Medulla oblongata (tissue), 1 donor: Measurements from ENCODE around the gene SLC25A21.
"Not testable (repeated sequence)": the region's sequence is repeated elsewhere in the genome, so short reads cannot be mapped to it uniquely, and the experiment has no call there.

ENCODE experiments used
- DNase-seq: peaks from one replicate; pipeline ENCODE4 v3.0.0-alpha.2; 2015; ENCODE audit errors: extremely low spot score

The SLC25A21 gene

DNA sequence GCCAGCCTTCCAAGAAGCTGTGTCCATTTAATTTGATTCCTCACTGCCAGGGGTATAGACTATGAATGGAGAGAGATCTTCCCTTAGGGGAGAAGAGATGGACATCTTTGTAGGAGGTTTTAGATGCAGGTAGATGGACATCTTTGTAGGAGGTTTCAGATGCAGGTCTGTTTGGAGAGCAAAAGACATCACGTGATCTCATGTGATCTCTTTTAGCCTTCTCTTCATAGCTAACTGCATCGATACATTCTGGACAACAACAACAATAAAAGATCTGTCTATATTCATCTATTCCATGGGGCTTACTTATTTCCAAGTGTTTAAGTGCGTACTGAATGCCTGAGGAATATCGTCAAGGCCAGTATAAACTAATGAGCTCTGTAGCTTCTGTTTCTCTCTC is 347.6 kb downstream of the SLC25A21 start:
- DNase-seq: no peak

DNA sequence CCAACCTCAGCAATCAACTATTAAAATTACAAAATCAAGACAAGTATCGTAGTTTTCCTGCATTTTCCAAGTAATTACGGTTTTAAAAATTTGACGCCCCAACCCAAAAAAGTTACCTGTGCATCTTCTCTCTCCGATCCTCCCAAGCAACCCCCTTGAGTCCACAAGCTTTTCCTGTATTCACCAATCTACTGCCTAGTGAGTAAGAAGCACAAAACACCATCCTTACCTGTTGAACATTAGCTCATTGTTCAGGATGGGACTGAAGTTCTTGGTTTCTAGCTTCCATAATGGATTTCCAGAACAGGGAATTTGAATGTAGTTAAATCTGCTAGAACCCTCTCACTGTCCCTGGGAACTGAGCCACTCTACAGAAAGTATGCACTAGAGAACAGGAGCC is 348.8 kb downstream of the SLC25A21 start:
- no peak for DNase-seq

DNA sequence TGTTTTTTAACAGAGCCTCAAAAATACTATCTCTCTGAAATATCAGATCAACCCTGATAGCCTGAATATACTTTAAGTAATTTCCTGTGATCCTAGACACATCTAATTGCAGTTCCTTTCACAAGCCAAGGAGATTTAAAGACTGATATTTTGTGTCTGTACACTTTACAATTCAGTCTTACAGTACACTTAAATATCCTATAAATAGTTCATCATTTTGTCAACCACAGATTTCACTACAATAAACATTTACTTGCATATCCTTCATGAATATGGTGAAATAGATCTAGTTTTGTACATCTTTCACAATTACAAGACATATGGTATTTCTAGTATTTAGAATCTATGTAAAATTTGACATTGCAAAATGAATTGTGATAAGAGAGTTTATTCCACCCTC is 349.7 kb downstream of the SLC25A21 start:
- no peak for DNase-seq

DNA sequence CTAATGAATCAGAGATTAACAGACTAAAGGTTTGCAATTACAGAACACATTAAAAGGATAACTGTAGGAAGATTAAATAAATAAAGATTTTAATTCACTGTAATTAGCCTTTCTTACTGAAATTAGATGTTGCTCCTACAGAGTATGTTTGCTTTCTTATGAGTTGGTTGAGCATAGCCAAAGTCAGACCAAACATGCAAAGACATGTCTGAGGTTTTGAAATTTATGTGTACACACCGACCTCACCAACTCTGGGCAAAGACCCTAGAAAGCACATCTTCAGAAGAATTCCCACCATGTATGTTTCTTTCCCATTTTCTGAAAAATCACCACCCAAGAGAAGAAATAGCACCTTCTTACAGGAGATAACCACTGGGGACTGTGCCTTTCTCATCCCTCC is 351.5 kb downstream of the SLC25A21 start:
- no peak for DNase-seq

DNA sequence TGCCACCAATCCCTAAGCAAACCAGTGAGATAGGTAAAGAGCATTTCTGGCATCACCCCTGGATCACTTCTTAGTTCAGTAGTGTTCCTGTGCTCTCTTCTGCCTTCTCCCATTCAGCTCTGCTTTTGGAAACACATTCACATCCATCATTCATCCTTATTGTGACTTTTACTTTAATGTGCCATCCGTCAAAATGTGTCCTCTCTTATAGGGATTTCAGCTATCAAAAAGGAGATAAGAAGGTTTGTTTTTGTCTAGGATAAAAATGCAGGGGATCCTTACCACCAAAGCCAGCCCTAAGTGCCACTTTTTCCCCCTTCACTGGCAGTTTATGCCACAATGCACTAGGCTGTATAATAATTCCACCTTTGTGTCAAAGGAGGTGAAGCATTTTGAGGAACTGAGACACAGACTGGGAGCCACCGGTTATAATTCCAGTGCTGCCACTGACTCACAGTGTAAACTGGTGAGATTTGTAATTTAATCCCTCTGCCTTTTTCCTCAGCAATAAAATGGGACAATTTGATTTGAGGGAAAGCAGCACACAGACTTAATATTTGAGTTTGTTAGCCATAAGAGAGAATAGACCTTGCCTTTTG is 352.2 kb downstream of the SLC25A21 start:
- no peak for DNase-seq

DNA sequence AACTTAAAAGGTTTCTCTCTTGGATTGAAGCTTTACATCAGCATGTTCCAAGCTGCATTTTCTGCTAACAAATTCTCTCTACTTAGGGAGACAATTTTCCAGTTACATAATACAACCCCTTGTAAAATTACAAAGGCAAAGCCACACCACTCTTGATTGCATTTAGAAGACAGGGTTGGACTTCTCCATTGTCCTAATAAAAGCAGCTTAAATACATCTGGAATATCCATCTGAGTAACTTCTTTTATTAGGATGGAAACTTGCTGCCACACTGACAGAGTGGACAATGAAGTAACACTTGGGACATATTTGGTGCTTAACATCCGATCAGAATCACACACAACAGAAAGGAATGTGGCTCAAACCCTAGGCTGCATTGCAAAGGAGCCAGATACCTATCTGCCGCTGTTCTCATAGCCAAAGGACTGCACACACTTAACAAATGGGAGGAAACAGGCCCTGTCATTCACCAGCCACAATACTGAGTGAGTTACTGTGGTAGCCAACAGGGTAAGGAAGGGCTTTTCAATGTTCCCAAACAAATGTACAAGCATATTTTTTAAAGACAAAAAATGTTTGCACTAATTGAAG is 353.5 kb downstream of the SLC25A21 start:
- no peak for DNase-seq

DNA sequence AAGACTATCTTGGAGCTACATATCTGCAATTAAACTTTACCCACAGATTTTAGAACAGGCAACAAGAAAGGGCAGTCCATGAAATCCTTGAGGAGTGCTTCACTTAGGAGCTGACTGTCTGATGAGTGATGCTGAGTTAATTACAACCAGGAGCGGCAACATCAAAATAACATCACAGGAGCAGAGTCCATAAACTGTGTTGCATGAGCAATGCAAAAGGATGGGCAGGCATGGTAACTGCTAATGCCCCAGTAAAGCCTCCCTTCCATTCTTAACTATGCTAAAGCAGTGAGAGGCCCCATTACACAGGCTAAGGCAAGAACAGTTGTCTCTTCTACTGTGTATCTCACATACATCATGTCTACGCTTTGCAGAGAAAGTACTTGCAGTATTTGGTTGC is 354.2 kb downstream of the SLC25A21 start:
- no peak for DNase-seq

DNA sequence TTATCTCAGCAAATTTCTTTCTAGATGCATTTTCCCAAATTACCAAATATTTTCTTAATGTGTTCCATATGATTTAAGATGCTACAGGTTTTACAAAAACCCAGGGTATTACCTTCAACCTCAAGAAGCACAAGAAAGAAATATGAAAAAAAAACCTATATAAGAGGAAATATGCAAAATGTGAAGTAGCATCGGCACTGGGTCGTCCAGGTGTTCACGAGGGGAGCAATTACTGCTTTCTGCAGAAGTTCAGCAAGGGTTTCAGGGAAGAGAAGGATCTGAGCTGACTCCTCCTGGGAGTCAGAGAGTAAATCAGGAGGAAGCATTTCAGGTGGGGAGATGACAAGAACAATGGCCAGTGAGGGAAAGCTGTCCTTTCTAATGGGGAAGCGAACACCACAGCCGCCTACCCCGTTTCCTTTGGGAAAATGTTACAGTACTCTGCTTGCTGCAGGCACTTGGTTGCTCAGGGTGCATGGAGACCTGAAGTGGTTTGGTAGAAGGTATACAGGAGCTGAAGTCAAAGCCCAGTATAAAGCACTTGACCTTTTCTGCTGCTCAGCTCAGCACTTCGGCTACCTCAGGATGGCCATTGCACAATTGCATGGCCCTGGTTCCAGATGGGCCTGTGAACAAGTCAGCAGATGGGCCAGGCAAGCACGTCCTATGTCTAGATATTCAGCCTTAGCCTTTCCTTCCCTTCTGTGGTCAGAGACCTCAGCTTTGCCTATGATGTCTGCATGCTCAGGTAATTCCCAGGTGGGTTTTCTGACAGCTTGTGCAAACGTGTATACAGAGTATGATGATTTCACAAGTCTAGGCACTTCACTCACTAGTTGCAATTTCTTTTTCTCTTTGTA is 355.1 kb downstream of the SLC25A21 start:
- no peak for DNase-seq

DNA sequence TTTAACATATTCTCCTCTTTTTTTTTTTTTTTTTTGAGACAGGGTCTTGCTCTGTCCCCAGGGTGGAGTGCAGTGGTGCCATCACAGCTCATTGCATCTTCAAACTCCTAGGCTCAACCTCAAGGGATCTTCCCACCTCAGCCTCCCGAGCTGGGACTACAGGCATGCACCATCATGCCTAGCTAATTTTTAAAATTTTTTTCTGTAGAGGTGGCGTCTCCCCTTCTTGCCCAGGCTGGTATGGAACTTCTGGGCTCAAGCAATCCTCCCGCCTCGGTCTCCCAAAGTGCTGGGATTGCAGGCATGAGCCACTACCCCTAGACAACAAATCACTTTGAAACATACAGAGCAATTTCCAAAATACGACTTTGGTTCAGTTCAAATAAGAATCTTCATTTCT is 355.9 kb downstream of the SLC25A21 start:
- DNase-seq: no peak

DNA sequence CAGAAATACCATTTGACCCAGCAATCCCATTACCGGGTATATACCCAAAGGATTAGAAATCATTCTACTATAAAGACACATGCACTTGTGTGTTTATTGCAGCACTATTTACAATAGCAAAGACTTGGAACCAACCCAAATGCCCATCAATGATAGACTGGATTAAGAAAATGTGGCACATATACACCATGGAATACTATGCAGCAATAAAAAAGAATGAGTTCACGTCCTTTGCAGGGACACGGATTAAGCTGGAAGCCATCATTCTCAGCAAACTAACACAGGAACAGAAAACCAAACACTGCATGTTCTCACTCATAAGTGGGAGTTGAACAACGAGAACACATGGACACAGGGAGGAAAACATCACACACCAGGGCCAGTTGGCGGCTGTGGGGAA is 357.6 kb downstream of the SLC25A21 start:
- not testable (repeated sequence) for DNase-seq

DNA sequence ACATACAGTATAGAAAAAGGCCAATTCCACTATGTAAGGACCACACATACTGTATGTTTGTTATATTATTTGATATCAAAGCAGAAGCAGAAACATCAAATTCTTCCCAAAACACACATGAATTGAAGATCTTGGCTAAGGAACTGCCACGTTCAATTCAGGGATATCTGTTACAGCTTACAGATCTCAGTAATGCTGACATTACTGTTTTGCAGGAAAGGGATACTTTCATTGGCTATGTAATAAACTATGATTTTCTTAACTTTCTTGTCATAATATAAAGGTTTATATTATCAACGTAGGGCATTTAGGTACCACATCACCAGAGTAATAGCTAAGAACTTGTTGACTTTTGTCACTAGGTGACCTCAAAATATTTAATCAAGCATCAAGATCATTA is 362.2 kb downstream of the SLC25A21 start:
- no peak for DNase-seq

DNA sequence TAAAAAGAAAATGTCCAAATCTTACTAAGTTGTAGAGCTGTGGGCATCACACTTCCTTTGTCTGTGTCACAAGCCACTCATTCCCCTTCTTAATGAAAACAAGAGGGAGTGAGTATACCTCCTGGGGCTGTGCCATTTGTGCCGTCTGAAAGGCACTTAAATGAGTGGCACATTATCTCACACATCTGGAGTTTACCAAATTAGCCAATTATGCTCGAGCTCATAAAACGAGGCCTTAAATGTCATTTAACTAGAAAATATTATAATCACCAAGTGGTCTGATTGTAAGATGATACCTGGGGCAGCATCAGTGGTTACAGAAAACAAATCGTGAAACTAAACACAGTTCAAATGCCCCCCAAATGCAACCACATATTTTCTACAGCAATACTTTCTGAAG is 364.7 kb downstream of the SLC25A21 start:
- no peak for DNase-seq

DNA sequence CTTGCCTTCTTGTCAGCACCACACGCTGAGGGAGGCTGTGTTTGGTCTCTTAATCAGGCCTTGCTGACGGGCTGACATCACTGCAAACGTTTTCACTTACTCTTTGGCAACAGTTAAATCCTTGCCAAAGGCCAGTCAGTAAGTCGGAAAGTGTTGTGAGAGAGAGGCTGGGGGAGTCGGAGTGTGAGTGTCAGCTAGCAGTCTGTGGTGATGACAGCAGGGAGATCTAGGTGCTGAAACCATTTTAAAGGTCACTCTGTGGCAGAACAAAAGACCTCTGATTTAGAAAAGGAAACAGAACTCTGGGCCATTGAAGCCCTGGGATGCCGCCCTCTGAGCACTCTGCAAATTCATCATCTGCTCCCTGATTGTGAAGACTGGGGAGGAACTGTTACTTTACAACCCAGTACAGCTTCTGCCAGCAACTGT is 367.3 kb downstream of the SLC25A21 start:
- peak; percentile 3 for DNase-seq

DNA sequence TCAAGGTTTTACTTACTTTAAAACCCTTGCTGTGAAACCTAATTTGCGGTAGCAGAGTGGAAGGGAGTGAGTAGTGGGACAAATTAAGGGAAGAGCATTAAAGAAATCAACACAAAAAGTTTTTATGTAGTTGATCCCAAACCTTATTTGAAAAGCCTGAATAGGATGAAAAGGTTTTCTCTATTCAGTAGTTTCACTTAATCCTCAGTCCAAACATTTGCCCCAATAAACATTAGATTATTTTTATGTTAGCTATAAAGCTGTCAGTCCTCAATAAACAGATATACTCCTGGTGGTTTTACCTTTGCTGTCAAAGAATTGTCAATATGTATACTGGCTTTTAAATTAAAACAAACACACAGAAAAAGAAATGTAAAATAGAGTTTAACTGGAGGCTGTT is 374.8 kb downstream of the SLC25A21 start:
- no peak for DNase-seq

DNA sequence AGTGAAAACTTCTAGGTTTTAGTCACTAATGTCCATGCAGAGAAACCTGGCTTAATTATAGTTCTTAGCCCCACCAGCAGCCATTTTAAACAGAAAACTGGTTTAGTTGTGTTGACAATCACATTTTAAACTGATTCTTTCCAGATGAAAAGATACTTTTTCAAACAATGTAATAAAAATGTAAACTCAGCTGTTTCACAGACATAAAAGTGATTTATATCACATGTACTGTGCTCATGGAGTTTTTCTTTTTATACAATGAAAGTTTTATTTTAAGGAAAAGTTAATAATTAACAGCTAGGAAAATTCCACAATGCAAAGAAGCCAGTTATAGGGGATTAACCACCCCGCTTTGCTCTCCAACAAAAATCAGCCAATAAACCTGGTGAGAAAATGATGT is 381.0 kb downstream of the SLC25A21 start:
- no peak for DNase-seq

DNA sequence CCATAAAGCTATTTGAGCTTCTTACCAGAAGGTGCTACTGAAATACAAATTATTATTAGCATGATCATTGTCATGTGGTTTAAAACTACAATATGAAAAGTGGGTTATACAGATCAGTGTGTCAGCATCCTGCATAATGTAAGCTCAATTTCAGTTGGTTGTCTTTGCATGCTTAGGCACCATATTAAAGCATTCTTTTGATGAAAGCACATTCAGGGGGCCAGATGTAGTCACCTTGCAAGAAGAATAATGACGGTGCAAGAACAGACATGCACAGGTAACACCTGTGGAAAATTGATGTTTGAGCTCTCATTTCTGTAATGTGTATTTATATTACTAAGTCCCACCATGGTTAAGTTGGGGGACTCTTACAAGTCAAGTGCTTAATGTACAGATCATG is 386.9 kb downstream of the SLC25A21 start:
- DNase-seq: no peak

DNA sequence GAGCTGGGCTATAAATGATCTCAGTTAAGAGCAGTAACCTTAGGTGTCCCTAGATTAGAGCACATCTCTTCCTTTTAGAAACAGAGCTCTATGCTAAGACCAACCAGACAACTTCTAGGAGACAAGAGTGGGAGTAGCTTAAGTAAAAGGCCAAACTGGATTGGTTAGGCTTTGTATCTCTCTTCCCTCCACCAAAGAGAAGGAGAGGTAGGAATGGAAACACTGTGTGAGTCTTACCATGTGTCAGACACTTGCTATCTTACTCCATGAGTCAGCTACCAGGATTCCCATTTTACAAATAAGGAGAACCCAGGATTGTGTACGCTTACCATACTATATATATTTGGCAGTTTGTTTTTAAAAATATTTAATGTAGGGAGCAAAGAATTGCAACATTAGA is 387.9 kb downstream of the SLC25A21 start:
- DNase-seq: no peak

DNA sequence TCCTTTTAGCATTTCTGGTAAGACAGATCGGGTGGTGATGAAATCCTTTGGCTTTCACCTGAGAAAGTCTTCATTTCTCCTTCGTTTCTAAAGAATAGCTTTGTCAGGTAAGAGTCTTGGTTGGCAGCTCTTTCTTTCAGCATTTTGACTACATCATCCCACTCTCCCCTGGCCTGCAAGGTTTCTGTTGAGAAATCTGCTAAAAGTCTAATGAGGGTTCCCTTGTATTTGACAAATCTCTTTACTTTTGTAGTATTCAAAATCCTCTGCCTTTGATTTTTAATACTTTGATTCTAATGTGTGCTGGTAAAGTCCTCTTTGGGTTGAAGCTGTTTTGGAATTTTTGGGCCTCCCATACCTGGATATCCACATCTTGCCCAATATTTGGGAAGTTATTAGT is 390.5 kb downstream of the SLC25A21 start:
- no peak for DNase-seq

DNA sequence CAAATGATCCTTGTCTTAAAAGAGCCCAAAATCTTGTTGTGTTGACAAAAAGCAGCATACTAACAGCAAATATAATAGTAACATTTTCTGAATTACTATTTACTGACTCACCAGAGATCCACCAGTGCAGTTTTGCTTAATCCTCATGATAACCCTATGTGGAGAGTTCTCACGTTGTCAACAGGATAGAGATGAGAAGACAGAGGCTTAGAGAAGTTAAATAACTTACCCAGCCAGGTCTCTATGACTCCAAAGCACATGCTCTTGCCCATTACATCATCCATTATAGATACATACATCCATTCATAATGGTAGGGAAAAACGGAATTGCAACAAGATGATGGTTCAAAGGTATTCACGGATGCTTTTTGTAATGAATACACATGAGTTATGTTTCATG is 398.8 kb downstream of the SLC25A21 start:
- no peak for DNase-seq

DNA sequence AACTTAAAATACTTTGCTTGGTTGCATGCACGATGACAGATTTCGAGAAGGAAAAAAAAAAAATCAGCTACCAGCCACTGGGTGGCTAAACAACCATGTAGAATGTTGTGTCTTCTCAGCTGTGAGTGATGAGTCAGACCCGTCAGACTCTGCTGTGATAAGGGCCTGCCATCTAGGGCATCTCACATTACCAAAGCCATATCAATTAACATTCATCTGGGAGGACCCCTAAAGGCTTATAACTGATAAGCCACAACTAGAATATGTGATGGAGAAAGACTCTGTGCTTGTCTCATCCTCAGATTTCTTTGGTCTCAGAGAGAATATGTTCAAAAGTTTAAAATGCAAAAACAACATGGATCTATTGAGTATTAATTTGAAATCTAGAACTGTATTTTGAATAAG is 399.3 kb downstream of the SLC25A21 start:
- DNase-seq: no peak

DNA sequence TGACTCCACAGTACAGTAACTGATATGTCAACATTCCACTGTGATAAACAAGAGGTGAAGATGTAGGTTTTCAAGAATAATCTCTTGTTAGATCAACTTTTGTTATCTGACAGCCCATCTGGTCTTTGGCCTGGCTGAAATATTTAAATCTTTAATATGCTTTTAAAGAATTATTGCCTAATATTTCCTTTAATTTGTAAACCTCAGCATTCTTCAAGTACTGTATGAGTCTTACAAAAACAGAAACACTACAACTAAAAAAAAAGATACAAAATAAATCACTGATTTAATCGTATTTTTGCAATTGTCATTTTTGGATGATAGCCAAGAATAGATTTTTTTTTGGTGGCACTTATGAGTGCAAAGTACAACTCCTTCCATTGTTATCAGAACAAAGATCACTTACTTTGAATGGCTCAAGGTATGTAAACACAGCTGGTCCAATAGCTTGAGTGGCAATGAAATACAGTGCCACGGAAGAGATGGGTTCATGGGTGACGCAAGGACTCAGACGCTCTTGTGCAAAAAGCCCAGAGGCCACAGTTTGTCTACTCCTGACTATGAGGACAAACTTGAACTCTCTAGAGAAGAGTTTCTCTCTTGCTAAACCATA is 401.3 kb downstream of the SLC25A21 start:
- DNase-seq: no peak

DNA sequence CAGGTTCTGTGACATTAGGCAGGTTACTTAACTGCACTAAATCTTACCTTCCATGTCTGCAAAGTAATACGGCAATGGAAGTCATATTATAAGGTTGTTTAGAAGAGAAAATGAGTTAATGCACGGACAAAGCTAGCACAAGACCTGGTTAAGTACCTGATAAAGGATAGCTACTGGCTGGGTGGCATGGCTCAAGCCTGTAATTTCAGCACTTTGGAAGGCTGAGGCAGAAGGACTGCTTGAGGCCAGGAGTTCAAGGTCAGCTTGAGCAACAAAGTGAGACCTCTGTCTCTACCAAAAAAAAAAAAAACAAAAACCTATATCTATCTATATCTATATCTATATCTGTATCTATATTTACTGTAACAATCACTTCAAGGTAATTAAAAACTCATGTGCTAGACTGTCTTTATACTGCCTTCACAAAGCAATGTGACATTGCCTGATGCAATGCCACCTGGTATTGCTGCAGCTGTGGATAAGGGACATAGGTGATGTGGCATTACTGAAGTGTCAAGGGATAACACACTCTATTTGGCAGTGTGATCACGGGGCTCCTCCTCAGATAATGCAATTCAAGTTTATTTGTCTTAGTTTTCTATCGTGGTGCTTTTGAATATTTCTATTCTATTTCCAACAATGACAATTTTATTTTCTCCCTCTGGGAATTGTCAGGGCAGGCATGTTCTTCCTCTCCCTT is 403.6 kb downstream of the SLC25A21 start:
- no peak for DNase-seq
